ENCODE results near the gene TRIM60.
"Not testable (repeated sequence)": the region's sequence is repeated elsewhere in the genome, so short reads cannot be mapped to it uniquely, and the experiment has no call there.

The TRIM60 gene

GRCh38 chr4:165053645-165054044 is 21.8 kb downstream of the TRIM60 start, which contains the start of gene TRIM75:
TRIM75 (plus strand) TSS chr4:165053866; CDS start chr4:165059148, 5,282 bp downstream.
- POLR2A ChIA-PET (ENCODE audit: low non-redundant PET) = no interaction called here
- CTCF ChIA-PET = interaction anchor here (0.9 kb wide), 1 partner anchor 42 kb away, joined by 5 read pairs; no protein-coding TSS in a partner anchor
- no peak for TF ChIP-seq CTCF (conservative IDR thresholded peaks at IDR 0.05; ENCODE audit: low read depth)

GRCh38 chr4:165055601-165056000 is 23.8 kb downstream of the TRIM60 start:
- TF ChIP-seq CTCF (conservative IDR thresholded peaks at IDR 0.05; ENCODE audit: low read depth) = no peak
- no peak overlapping the region for H3K27ac ChIP-seq
- ChIA-PET CTCF (no interaction called here), POLR2A (ENCODE audit: low non-redundant PET) (no interaction called here)
- no peak for DNase-seq (ENCODE audit: low spot score)

More at GRCh38 chr4:165053645-165054044, 21.8 kb downstream of the TRIM60 start, which contains the start of gene TRIM75:
- H3K27ac ChIP-seq = no peak within 1 kb of the TSS
- no peak for DNase-seq (ENCODE audit: low spot score)

GRCh38 chr4:165058666-165059065 is 26.9 kb downstream of the TRIM60 start:
- no peak for TF ChIP-seq CTCF (conservative IDR thresholded peaks at IDR 0.05; ENCODE audit: low read depth)
- no peak overlapping the region for H3K27ac ChIP-seq
- CTCF ChIA-PET = no interaction called here
- POLR2A ChIA-PET (ENCODE audit: low non-redundant PET) = no interaction called here
- no peak for DNase-seq (ENCODE audit: low spot score)

DNA sequence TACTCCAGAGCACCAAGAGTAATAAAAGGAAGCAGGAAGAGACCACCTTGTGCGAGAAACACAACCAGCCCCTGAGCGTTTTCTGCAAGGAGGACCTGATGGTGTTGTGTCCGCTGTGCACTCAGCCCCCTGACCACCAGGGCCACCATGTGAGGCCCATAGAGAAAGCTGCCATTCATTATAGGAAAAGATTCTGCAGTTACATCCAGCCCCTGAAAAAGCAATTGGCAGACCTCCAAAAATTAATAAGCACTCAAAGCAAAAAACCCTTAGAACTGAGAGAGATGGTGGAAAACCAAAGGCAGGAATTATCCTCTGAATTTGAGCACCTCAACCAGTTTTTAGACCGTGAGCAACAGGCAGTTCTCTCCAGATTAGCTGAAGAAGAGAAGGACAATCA is 27.6 kb downstream of the TRIM60 start:
- CTCF ChIA-PET = interaction anchor here (0.8 kb wide), 1 partner anchor 1707 kb away, joined by 3 read pairs; no protein-coding TSS in a partner anchor

GRCh38 chr4:165060938-165061337 is 29.1 kb downstream of the TRIM60 start:
- no peak overlapping the region for H3K27ac ChIP-seq
- no peak; the same call in 1 of the 2 replicates for TF ChIP-seq CTCF (conservative IDR thresholded peaks at IDR 0.05; ENCODE audit: low read depth)
- ChIA-PET POLR2A (ENCODE audit: low non-redundant PET) (no interaction called here), CTCF (interaction anchor here (0.6 kb wide), 1 partner anchor 20 kb away, joined by 4 read pairs; no protein-coding TSS in a partner anchor)
- DNase-seq (ENCODE audit: low spot score) = peak; percentile 11

More for the DNA sequence above, 27.6 kb downstream of the TRIM60 start:
- TF ChIP-seq CTCF (conservative IDR thresholded peaks at IDR 0.05; ENCODE audit: low read depth) = no peak
- no peak overlapping the region for H3K27ac ChIP-seq
- POLR2A ChIA-PET (ENCODE audit: low non-redundant PET) = no interaction called here
- no peak for DNase-seq (ENCODE audit: low spot score)

- no peak overlapping the region for H3K27ac ChIP-seq
- ChIA-PET CTCF (no interaction called here), POLR2A (ENCODE audit: low non-redundant PET) (no interaction called here)
- TF ChIP-seq CTCF (conservative IDR thresholded peaks at IDR 0.05; ENCODE audit: low read depth) = no peak
- DNase-seq (ENCODE audit: low spot score) = no peak
Measured at GRCh38 chr4:165070560-165070959, 38.8 kb downstream of the TRIM60 start.

GRCh38 chr4:165073346-165073745 is 41.5 kb downstream of the TRIM60 start:
- DNase-seq (ENCODE audit: low spot score); POLR2A ChIA-PET (ENCODE audit: low non-redundant PET); H3K27ac ChIP-seq: not testable (repeated sequence)
- CTCF ChIA-PET = interaction anchor here (0.6 kb wide), 1 partner anchor 82 kb away, joined by 3 read pairs; no protein-coding TSS in a partner anchor

Measured in RWPE1 (cell line).